Esophagus muscularis mucosa (tissue), 4 donors: Measurements from ENCODE around the gene SMCO4. TPM values are rescaled to one million over a fixed set of nuclear protein-coding genes. Genes with fewer than 3 reads are reported as not detected.
A peak's percentile ranks its signal among the peaks of the same experiment; 100 is the strongest.

Source experiments
- DNase-seq: peaks from one replicate; pipeline ENCODE4 v3.0.0-alpha.2; 2017; ENCODE audit errors: extremely low spot score
- H3K27ac ChIP-seq, 4 donors: fragments of 200-600 bp; sonication (generic); replicated peaks in 1 of 4; 1 replicate in 3 of 4; 2 replicates in 1 of 4; pipeline ENCODE4 v1.5.1; 2016 to 2019; ENCODE audit warnings: mild to moderate bottlenecking in 1 of 4
- H3K27me3 ChIP-seq, 4 donors: fragments of 200-600 bp; sonication (generic); one replicate each; pipeline versions ENCODE4 v1.5.1 to v1.6.0; 2016 to 2019
- H3K36me3 ChIP-seq, 4 donors: fragments of 200-600 bp; sonication (generic); one replicate each; pipeline ENCODE4 v1.5.1; 2016 to 2019
- H3K4me1 ChIP-seq, 4 donors: fragments of 200-600 bp; sonication (generic); one replicate each; pipeline ENCODE4 v1.5.1; 2016 to 2019
- H3K4me3 ChIP-seq, 4 donors: fragments of 200-600 bp; sonication (generic); 1 replicate in 2 of 4; 2 replicates in 2 of 4; pipeline ENCODE4 v1.5.1; 2016 to 2019; ENCODE audit warnings: mild to moderate bottlenecking in 4 of 4, moderate library complexity in 1 of 4
- H3K9me3 ChIP-seq, 4 donors: fragments of 200-600 bp; sonication (generic); 1 replicate in 3 of 4; 2 replicates in 1 of 4; pipeline ENCODE4 v1.5.1; 2016 to 2019
- EP300 ChIP-seq: sonication (generic); formaldehyde crosslinking; IDR thresholded peaks from one replicate; pipeline ENCODE4 v1.6.1; 2017; ENCODE audit warnings: antibody characterized with exemption
- POLR2A ChIP-seq: fragments of 450-650 bp; IDR thresholded peaks from one replicate; pipeline ENCODE4 v1.6.1; 2017; ENCODE audit warnings: antibody characterized with exemption, moderate library complexity, mild to moderate bottlenecking, low read depth
- POLR2AphosphoS5 ChIP-seq, 2 donors: sonication (generic); formaldehyde crosslinking; IDR thresholded peaks; one replicate each; pipeline ENCODE4 v1.6.1; 2017; ENCODE audit warnings: antibody characterized with exemption in 2 of 2
- WGBS: methylation state at CpG from one replicate; pipeline ENCODE4 v1.1.5; 2018; 5-methylcytosine and 5-hydroxymethylcytosine counted together
- intact Hi-C: fragments of 100-400 bp; cut with DNase I; formaldehyde crosslinking; loops from one replicate; pipeline ENCODE4 v1.15.1; 2023
- total RNA-seq, 4 donors: library from RNA; depleted of rRNA; stranded (reverse); fragments of >200 nt; gene quantifications; one replicate each; pipeline versions ENCODE4 v1.1.0 to v1.2.1, GENCODE V29; 2016
- TF ChIP-seq, protein P1 (sequence below), 3 experiments: fragments of 200-600 bp in 2 of 3; fragments of 450-650 bp in 1 of 3; sonication (generic) in 2 of 3; IDR thresholded peaks; one replicate each; pipeline ENCODE4 v1.5.1; 2017 to 2019; ENCODE audit warnings: antibody characterized with exemption in 3 of 3, mild to moderate bottlenecking in 2 of 3, moderate library complexity in 1 of 3

SMCO4 gene
- total RNA-seq, 4 donors from 2014 or later = 6.2 to 18.6 (median 10.3) TPM

- WGBS = 78% methylated on average over 1 of the region's 1 CpG
- H3K27ac ChIP-seq = peak overlapping the region; percentile 67 to 73 (median 70)
- DNase-seq = no peak
- H3K27me3 ChIP-seq = no peaks in the 10 kb centered on the region
- no peaks in the 10 kb centered on the region for H3K36me3 ChIP-seq
- no peak for TF ChIP-seq EP300
- no peak for TF ChIP-seq POLR2A
- no peak for TF ChIP-seq POLR2AphosphoS5 (IDR thresholded peaks at IDR 0.05)
- TF ChIP-seq, protein P1, sequence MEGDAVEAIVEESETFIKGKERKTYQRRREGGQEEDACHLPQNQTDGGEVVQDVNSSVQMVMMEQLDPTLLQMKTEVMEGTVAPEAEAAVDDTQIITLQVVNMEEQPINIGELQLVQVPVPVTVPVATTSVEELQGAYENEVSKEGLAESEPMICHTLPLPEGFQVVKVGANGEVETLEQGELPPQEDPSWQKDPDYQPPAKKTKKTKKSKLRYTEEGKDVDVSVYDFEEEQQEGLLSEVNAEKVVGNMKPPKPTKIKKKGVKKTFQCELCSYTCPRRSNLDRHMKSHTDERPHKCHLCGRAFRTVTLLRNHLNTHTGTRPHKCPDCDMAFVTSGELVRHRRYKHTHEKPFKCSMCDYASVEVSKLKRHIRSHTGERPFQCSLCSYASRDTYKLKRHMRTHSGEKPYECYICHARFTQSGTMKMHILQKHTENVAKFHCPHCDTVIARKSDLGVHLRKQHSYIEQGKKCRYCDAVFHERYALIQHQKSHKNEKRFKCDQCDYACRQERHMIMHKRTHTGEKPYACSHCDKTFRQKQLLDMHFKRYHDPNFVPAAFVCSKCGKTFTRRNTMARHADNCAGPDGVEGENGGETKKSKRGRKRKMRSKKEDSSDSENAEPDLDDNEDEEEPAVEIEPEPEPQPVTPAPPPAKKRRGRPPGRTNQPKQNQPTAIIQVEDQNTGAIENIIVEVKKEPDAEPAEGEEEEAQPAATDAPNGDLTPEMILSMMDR (IDR thresholded peaks at IDR 0.05) = no peak
- H3K9me3 ChIP-seq = no peaks in the 10 kb centered on the region
- peaks cover 31 to 56% (median 33%) of the 10 kb centered on the region in 4 donors for H3K4me1 ChIP-seq
- no peak overlapping the region for H3K4me3 ChIP-seq
- intact Hi-C loops = no loop called here
Measured at GRCh38 chr11:93530468-93530826, 12.7 kb downstream of the SMCO4 start.

DNA sequence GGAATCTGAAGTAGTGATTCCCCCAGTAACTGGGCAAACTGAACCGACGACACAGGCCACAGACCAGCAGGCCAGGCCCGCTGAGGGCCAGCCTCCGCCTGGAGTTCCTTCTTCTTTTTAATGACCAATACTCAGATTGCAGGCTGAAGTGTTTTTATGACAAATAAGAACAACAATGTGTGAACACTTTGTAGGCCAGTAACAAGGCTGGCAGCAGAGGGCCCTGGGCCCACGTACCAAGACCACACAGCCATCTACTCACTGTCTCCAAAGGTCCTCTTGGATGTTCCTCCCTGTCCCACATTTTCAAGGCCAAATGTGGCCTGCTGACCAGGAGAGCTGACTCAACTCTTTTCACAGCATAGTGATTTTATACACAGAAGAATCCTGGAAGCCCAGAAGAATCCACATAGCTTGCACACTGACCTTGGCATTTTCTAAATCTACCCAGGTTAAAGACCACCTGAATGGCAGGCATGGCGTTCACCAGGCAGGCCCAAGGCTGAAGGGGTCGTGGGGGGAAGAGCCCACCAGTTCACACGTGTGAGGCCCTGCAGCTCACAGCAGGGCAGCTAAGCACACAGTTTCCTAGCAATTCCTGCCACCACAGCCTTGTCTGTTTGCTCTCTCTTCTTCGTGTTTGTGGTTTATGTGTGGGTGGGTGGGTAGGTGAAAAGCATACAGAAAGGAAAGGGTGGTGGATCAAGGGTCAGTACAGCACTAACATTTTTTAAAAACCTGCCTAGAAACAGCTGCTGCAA is 13.3 kb downstream of the SMCO4 start:
- H3K27ac ChIP-seq = peak overlapping the region; percentile 67 to 73 (median 70)
- no peak for DNase-seq
- no peaks in the 10 kb centered on the region for H3K9me3 ChIP-seq
- intact Hi-C loops = no loop called here
- H3K4me1 ChIP-seq = peaks cover 36 to 62% (median 39%) of the 10 kb centered on the region in 4 donors
- no peak overlapping the region for H3K4me3 ChIP-seq
- WGBS = 66% methylated on average over 9 of the region's 9 CpGs
- H3K36me3 ChIP-seq = no peaks in the 10 kb centered on the region
- no peaks in the 10 kb centered on the region for H3K27me3 ChIP-seq
- peak in 1 of 2 donors; percentile 5 for TF ChIP-seq POLR2AphosphoS5 (IDR thresholded peaks at IDR 0.05)
- TF ChIP-seq, protein P1 (IDR thresholded peaks at IDR 0.05) = no peak

DNA sequence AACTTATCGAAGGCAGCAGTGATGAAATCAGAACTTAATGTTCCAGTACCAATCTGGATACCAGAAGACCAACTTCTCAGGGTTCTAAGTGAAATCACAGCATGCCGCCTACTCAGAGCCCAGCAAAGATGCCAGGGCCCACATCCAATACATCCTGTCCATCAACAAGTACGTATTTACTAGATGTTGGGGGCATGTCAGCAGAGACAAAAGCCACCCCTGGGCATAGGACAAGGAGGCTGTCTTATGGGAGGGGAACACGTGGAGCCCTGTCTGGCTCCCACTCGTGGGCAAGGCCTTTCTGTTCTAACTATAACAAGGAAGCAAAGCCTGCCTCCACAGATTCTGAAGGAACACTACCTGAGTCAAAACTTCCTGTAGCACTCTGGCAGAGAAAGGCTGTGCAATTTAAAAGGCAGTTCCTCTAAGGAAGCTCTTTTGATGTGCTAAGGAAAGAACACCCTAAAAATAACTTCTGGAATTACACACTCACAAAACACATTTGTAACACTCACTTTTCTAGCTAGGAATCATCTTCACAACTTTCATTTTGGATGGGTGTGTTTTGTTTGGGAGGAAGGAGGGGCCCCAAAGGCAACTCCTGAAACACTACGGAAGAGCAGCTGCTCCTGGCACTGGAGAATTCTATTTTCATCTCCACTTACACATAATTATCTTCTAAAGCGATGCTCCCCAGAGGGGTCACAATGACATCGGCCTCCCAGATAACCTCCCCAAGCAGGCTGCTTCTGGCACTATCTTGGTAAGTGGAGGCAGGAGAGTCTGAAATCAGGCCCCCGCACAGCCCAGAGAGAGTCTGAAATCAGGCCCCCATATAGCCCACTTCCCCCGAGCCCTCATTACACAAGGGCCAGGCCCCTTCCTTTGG is 14.2 kb downstream of the SMCO4 start:
- no peak for DNase-seq
- Histone ChIP-seq H3K27me3 (no peaks in the 10 kb centered on the region), H3K4me3 (peak overlapping the region in 1 of 4 donors; percentile 6), H3K36me3 (no peaks in the 10 kb centered on the region), H3K9me3 (no peaks in the 10 kb centered on the region), H3K27ac (peak overlapping the region; percentile 67 to 73 (median 70)), H3K4me1 (peaks cover 37 to 65% (median 41%) of the 10 kb centered on the region in 4 donors)
- WGBS = 62% methylated on average over 9 of the region's 10 CpGs
- intact Hi-C loops = no loop called here
- TF ChIP-seq POLR2AphosphoS5 (IDR thresholded peaks at IDR 0.05) (peak; percentile 21), POLR2A (no peak)

DNA sequence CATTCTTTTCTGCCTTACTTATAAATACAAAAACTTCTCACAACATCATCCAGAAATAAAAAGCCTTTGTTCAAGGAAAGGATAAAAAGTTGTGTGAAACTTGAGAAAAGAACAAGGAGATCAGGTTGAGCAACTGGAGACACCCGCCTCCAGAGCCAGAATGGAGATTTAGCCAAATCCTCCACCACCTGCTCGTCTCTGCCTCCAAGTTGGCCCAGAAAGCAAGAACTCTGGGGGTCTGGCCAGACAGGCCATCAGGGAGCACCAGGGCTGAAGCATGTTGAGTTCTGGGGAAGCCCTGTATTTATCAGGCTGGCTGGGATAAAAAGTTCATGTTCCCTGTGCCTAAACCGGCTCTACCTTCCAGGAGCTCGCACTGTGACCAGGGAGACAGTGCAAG is 14.9 kb downstream of the SMCO4 start:
- peak overlapping the region; percentile 67 to 73 (median 70) for H3K27ac ChIP-seq
- H3K36me3 ChIP-seq = no peaks in the 10 kb centered on the region
- H3K9me3 ChIP-seq = no peaks in the 10 kb centered on the region
- intact Hi-C loops = no loop called here
- no peak overlapping the region for H3K4me3 ChIP-seq
- TF ChIP-seq EP300 (no peak), POLR2AphosphoS5 (IDR thresholded peaks at IDR 0.05) (no peak)
- TF ChIP-seq, protein P1 (IDR thresholded peaks at IDR 0.05) = no peak
- 88% methylated on average over 4 of the region's 4 CpGs for WGBS
- DNase-seq = no peak
- peaks cover 37 to 63% (median 41%) of the 10 kb centered on the region in 4 donors for H3K4me1 ChIP-seq
- H3K27me3 ChIP-seq = no peaks in the 10 kb centered on the region
